HG02938 (cell line): ENCODE measurements around the gene AGAP9.
"Not testable (repeated sequence)": the region's sequence is repeated elsewhere in the genome, so short reads cannot be mapped to it uniquely, and the experiment has no call there.

Experiments used
- ATAC-seq: cut with Tn5 transposase; IDR thresholded peaks from one replicate; pipeline ENCODE4 v1.9.1; 2021; ENCODE audit warnings: mild to moderate bottlenecking, moderate library complexity; ENCODE audit not compliant: unreplicated experiment

Gene AGAP9

GRCh38 chr10:47458466-47459154, 64.8 kb downstream of the AGAP9 start:
- no peak for ATAC-seq

- no peak for ATAC-seq
Measured at GRCh38 chr10:47457826-47458225, 65.6 kb downstream of the AGAP9 start.

- no peak for ATAC-seq
Measured at GRCh38 chr10:47457528-47457820, 66.0 kb downstream of the AGAP9 start.

GRCh38 chr10:47456794-47457527, 66.5 kb downstream of the AGAP9 start:
- no peak for ATAC-seq

GRCh38 chr10:47456079-47456785, 67.2 kb downstream of the AGAP9 start:
- no peak for ATAC-seq

- ATAC-seq, result not testable (repeated sequence)
Measured at GRCh38 chr10:47455350-47456078, 67.9 kb downstream of the AGAP9 start.

- ATAC-seq, result no peak
Measured at GRCh38 chr10:47454780-47455058, 68.7 kb downstream of the AGAP9 start.

GRCh38 chr10:47454008-47454779, 69.2 kb downstream of the AGAP9 start:
- ATAC-seq, result no peak

GRCh38 chr10:47453141-47454007, 70.1 kb downstream of the AGAP9 start:
- ATAC-seq, result no peak

GRCh38 chr10:47452495-47453140, 70.8 kb downstream of the AGAP9 start:
- no peak for ATAC-seq

GRCh38 chr10:47451998-47452494, 71.4 kb downstream of the AGAP9 start:
- no peak for ATAC-seq
